ENCODE data around the gene GRIP2.

Gene GRIP2

DNA sequence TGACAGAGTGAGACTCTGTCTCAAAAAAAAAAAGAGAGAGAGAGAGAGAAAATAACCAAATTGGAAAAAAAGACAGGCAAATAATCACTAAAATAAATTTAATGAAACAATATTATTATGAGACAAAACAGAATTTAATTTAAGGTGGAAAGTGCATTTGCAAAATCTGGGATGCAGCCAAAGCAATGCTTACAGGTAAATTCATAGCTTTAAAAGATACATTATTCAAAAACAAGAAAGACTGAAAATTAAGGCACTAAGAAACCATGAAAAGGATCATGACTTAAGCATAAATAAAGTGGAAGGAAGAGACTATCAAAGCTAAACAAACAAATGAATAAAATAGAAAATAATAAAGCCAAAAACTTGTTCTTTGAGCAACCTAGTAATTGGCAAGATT, 37.7 kb downstream of the GRIP2 start:
- DNase-seq (ENCODE audit: low read depth), result no peak
- TF ChIP-seq, protein P1, sequence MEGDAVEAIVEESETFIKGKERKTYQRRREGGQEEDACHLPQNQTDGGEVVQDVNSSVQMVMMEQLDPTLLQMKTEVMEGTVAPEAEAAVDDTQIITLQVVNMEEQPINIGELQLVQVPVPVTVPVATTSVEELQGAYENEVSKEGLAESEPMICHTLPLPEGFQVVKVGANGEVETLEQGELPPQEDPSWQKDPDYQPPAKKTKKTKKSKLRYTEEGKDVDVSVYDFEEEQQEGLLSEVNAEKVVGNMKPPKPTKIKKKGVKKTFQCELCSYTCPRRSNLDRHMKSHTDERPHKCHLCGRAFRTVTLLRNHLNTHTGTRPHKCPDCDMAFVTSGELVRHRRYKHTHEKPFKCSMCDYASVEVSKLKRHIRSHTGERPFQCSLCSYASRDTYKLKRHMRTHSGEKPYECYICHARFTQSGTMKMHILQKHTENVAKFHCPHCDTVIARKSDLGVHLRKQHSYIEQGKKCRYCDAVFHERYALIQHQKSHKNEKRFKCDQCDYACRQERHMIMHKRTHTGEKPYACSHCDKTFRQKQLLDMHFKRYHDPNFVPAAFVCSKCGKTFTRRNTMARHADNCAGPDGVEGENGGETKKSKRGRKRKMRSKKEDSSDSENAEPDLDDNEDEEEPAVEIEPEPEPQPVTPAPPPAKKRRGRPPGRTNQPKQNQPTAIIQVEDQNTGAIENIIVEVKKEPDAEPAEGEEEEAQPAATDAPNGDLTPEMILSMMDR (conservative IDR thresholded peaks at IDR 0.05; ENCODE audit: low read length), result no peak
- no peak overlapping the region for H3K4me3 ChIP-seq (ENCODE audit: low read length)

DNA sequence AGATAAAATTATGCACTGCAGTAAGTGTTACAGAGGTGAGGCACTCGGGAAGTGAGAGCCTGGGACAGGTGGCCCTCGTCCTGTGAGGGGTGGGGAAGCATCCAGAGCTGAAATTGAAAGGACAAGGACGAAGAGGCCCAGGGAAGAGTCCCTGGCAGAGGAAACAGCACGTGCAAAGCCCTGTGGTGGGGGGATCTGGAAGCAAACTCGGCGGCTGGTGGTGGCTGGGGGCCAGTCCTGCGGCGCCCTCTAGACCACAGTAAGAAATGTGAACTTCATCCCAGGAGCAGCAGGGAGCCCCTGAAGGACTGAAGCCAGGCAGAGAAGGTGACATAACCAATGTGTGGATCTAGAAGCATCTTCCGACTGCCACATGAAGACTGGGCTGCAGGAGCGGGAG, 42.8 kb downstream of the GRIP2 start:
- TF ChIP-seq, protein P1 (conservative IDR thresholded peaks at IDR 0.05; ENCODE audit: low read length), result no peak

GRCh38 chr3:14496351-14496750, 43.8 kb downstream of the GRIP2 start:
- no peak for DNase-seq (ENCODE audit: low read depth)
- no peak overlapping the region for H3K4me3 ChIP-seq (ENCODE audit: low read length)
- TF ChIP-seq, protein P1 (conservative IDR thresholded peaks at IDR 0.05; ENCODE audit: low read length), result no peak

More for the DNA sequence above, 42.8 kb downstream of the GRIP2 start:
- no peak for DNase-seq (ENCODE audit: low read depth)
- H3K4me3 ChIP-seq (ENCODE audit: low read length), result no peak overlapping the region

DNA sequence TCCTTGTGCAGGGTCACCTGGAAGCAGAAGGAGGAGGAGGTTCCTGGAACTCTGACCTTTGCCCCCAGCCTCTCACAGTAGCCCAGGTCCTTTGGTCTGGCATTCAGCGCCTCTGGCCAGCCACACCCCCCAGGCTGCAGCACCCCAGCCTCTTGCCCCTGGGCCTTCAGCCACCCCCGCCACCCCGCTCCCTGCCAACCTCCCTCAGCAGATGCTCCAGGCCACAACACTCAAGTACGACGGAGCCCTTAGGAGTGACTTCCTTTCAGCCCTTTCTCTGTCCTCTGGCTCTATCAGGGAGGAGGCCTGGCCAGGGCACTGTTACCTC, 45.2 kb downstream of the GRIP2 start:
- H3K4me3 ChIP-seq (ENCODE audit: low read length), result no peak overlapping the region
- TF ChIP-seq, protein P1 (conservative IDR thresholded peaks at IDR 0.05; ENCODE audit: low read length), result no peak
- DNase-seq (ENCODE audit: low read depth), result no peak

- no peak for DNase-seq (ENCODE audit: low read depth)
- H3K4me3 ChIP-seq (ENCODE audit: low read length), result no peak overlapping the region
- TF ChIP-seq, protein P1 (conservative IDR thresholded peaks at IDR 0.05; ENCODE audit: low read length), result no peak
Measured at GRCh38 chr3:14494279-14494972, 45.7 kb downstream of the GRIP2 start.

- DNase-seq (ENCODE audit: low read depth), result no peak
- TF ChIP-seq, protein P1 (conservative IDR thresholded peaks at IDR 0.05; ENCODE audit: low read length), result no peak
- no peak overlapping the region for H3K4me3 ChIP-seq (ENCODE audit: low read length)
Measured at GRCh38 chr3:14492948-14493881, 46.9 kb downstream of the GRIP2 start.

Data from AG10803 (cell line).